Activated T-helper 1 cell treated with anti-CD3 and anti-CD28 coated beads, Interleukin-12 subunit alpha, Interleukin-12 subunit beta, Interleukin-2, Interleukin-4 antibody, amounts not matched to agents 30 ng/mL and 10 ng/mL and 1 ng/mL, durations not matched to agents 14 hours and 24 hours and 36 hours (primary cell): ENCODE measurements around the gene TEX51. TPM values are rescaled to one million over a fixed set of nuclear protein-coding genes. Genes with fewer than 3 reads are reported as not detected.

Experiments used
- DNase-seq: peaks from one replicate; pipeline ENCODE4 v3.0.0; 2021; ENCODE audit warnings: low spot score
- H3K27ac Mint-ChIP-seq: one replicate; pipeline ENCODE4 v1.8.0; 2021; ENCODE audit warnings: mild to moderate bottlenecking, mixed read lengths
- H3K27me3 Mint-ChIP-seq: one replicate; pipeline ENCODE4 v1.8.0; 2022; ENCODE audit warnings: mild to moderate bottlenecking, moderate library complexity, mixed read lengths; ENCODE audit not compliant: insufficient read depth
- H3K36me3 Mint-ChIP-seq: one replicate; pipeline ENCODE4 v1.8.0; 2021; ENCODE audit warnings: low read depth, mixed read lengths
- H3K4me1 Mint-ChIP-seq: one replicate; pipeline ENCODE4 v1.8.0; 2021; ENCODE audit warnings: low read depth, mixed read lengths
- H3K4me3 Mint-ChIP-seq: one replicate; pipeline ENCODE4 v1.8.0; 2021; ENCODE audit warnings: mild to moderate bottlenecking, moderate library complexity, mixed read lengths
- H3K9me3 Mint-ChIP-seq: one replicate; pipeline ENCODE4 v1.8.0; 2021; ENCODE audit warnings: mixed read lengths
- intact Hi-C: fragments of 100-400 bp; cut with micrococcal nuclease; formaldehyde crosslinking; loops from one replicate; pipeline ENCODE4 v1.15.1; 2024
- total RNA-seq: library from RNA; stranded (reverse); gene quantifications from 2 replicates; pipeline ENCODE4 v1.2.3, GENCODE V29; 2022

TEX51 gene
- total RNA-seq, 1 donor from 2014 or later, result not detected

GRCh38 chr2:126860385-126860784, 38.3 kb upstream of the TEX51 start:
- Mint-ChIP-seq H3K36me3 (no peaks in the 10 kb centered on the region), H3K27ac (no peak overlapping the region), H3K4me3 (no peak overlapping the region), H3K4me1 (no peaks in the 10 kb centered on the region), H3K9me3 (no peaks in the 10 kb centered on the region), H3K27me3 (peaks cover 2% of the 10 kb centered on the region)
- DNase-seq, result no peak
- intact Hi-C loops, result no loop called here

GRCh38 chr2:126862730-126863129, 36.0 kb upstream of the TEX51 start:
- peaks cover 2% of the 10 kb centered on the region for H3K27me3 Mint-ChIP-seq
- DNase-seq, result no peak
- H3K36me3 Mint-ChIP-seq, result no peaks in the 10 kb centered on the region
- no peak overlapping the region for H3K4me3 Mint-ChIP-seq
- H3K9me3 Mint-ChIP-seq, result no peaks in the 10 kb centered on the region
- intact Hi-C loops, result no loop called here
- H3K4me1 Mint-ChIP-seq, result no peaks in the 10 kb centered on the region
- H3K27ac Mint-ChIP-seq, result no peak overlapping the region

- intact Hi-C loops, result no loop called here
- Mint-ChIP-seq H3K27me3 (peaks cover 2% of the 10 kb centered on the region), H3K9me3 (no peaks in the 10 kb centered on the region), H3K36me3 (no peaks in the 10 kb centered on the region), H3K4me3 (no peak overlapping the region), H3K4me1 (no peaks in the 10 kb centered on the region), H3K27ac (no peak overlapping the region)
- no peak for DNase-seq
Measured at GRCh38 chr2:126863336-126864015, 35.2 kb upstream of the TEX51 start.

- DNase-seq, result no peak
- intact Hi-C loops, result no loop called here
- no peaks in the 10 kb centered on the region for H3K4me1 Mint-ChIP-seq
- H3K36me3 Mint-ChIP-seq, result no peaks in the 10 kb centered on the region
- peaks cover 2% of the 10 kb centered on the region for H3K27me3 Mint-ChIP-seq
- no peak overlapping the region for H3K27ac Mint-ChIP-seq
- no peak overlapping the region for H3K4me3 Mint-ChIP-seq
- H3K9me3 Mint-ChIP-seq, result no peaks in the 10 kb centered on the region
Measured at GRCh38 chr2:126864861-126865260, 33.8 kb upstream of the TEX51 start.

DNA sequence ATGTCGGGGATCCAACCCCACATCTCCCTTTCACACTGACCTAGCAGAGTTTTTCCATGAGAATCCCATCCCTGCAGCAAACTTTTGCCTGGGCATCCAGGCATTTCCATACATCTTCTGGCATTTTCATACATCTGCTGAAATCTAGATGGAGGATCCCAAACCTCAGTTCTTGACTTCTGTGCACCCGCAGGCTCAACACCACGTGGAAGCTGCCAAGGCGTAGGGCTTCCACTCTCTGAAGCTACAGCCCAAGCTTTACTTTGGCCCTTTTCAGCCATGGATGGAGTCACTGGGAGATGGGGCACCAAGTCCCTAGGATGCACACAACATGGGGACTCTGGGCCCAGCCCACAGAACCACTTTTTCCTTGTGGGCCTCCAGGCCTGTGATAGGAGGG, 32.2 kb upstream of the TEX51 start:
- H3K27ac Mint-ChIP-seq, result no peak overlapping the region
- intact Hi-C loops, result no loop called here

GRCh38 chr2:126874961-126875360, 23.7 kb upstream of the TEX51 start:
- no peak for DNase-seq
- no peaks in the 10 kb centered on the region for H3K27me3 Mint-ChIP-seq
- intact Hi-C loops, result no loop called here
- H3K4me3 Mint-ChIP-seq, result no peak overlapping the region
- peaks cover 7% of the 10 kb centered on the region for H3K9me3 Mint-ChIP-seq
- no peaks in the 10 kb centered on the region for H3K36me3 Mint-ChIP-seq
- H3K4me1 Mint-ChIP-seq, result no peaks in the 10 kb centered on the region
- H3K27ac Mint-ChIP-seq, result no peak overlapping the region

More for the DNA sequence above, 32.2 kb upstream of the TEX51 start:
- H3K27me3 Mint-ChIP-seq, result peaks cover 2% of the 10 kb centered on the region
- no peak for DNase-seq
- H3K4me3 Mint-ChIP-seq, result no peak overlapping the region
- no peaks in the 10 kb centered on the region for H3K36me3 Mint-ChIP-seq
- H3K4me1 Mint-ChIP-seq, result no peaks in the 10 kb centered on the region
- H3K9me3 Mint-ChIP-seq, result no peaks in the 10 kb centered on the region

DNA sequence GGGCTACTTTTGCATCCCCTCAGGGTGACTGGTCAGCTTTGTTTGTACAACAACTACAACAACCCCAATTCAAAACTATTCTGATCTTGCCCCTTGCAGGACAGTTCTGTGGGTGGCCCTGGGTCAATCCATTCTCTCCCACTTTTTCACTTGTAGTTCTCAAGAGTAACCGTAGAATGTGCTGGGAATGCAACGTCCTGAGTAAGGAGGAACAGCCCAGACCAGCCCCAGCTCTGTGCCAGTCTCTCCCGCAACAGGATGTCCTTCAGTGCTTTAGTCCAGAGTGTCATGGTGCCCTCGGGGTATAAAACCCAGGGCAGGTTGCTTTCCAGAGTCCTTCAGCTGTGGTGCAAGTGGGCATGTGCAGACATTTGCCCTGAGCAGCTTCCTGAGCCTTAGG, 22.1 kb upstream of the TEX51 start:
- intact Hi-C loops, result no loop called here
- Mint-ChIP-seq H3K4me3 (no peak overlapping the region), H3K27me3 (no peaks in the 10 kb centered on the region), H3K36me3 (no peaks in the 10 kb centered on the region), H3K4me1 (no peaks in the 10 kb centered on the region), H3K9me3 (peaks cover 7% of the 10 kb centered on the region), H3K27ac (no peak overlapping the region)
- no peak for DNase-seq

- no peaks in the 10 kb centered on the region for H3K36me3 Mint-ChIP-seq
- intact Hi-C loops, result no loop called here
- no peaks in the 10 kb centered on the region for H3K27me3 Mint-ChIP-seq
- no peak for DNase-seq
- H3K4me3 Mint-ChIP-seq, result no peak overlapping the region
- H3K4me1 Mint-ChIP-seq, result no peaks in the 10 kb centered on the region
- H3K9me3 Mint-ChIP-seq, result peaks cover 7% of the 10 kb centered on the region
- H3K27ac Mint-ChIP-seq, result no peak overlapping the region
Measured at GRCh38 chr2:126877041-126877440, 21.6 kb upstream of the TEX51 start.

GRCh38 chr2:126877861-126878565, 20.7 kb upstream of the TEX51 start:
- H3K27me3 Mint-ChIP-seq, result no peaks in the 10 kb centered on the region
- no peaks in the 10 kb centered on the region for H3K4me1 Mint-ChIP-seq
- intact Hi-C loops, result no loop called here
- peaks cover 7% of the 10 kb centered on the region for H3K9me3 Mint-ChIP-seq
- no peak overlapping the region for H3K27ac Mint-ChIP-seq
- no peak for DNase-seq
- no peak overlapping the region for H3K4me3 Mint-ChIP-seq
- no peaks in the 10 kb centered on the region for H3K36me3 Mint-ChIP-seq

- intact Hi-C loops, result no loop called here
- no peaks in the 10 kb centered on the region for H3K27me3 Mint-ChIP-seq
- peaks cover 7% of the 10 kb centered on the region for H3K9me3 Mint-ChIP-seq
- H3K27ac Mint-ChIP-seq, result no peak overlapping the region
- no peak for DNase-seq
- no peaks in the 10 kb centered on the region for H3K4me1 Mint-ChIP-seq
- no peaks in the 10 kb centered on the region for H3K36me3 Mint-ChIP-seq
- no peak overlapping the region for H3K4me3 Mint-ChIP-seq
Measured at GRCh38 chr2:126878601-126879000, 20.1 kb upstream of the TEX51 start.

DNA sequence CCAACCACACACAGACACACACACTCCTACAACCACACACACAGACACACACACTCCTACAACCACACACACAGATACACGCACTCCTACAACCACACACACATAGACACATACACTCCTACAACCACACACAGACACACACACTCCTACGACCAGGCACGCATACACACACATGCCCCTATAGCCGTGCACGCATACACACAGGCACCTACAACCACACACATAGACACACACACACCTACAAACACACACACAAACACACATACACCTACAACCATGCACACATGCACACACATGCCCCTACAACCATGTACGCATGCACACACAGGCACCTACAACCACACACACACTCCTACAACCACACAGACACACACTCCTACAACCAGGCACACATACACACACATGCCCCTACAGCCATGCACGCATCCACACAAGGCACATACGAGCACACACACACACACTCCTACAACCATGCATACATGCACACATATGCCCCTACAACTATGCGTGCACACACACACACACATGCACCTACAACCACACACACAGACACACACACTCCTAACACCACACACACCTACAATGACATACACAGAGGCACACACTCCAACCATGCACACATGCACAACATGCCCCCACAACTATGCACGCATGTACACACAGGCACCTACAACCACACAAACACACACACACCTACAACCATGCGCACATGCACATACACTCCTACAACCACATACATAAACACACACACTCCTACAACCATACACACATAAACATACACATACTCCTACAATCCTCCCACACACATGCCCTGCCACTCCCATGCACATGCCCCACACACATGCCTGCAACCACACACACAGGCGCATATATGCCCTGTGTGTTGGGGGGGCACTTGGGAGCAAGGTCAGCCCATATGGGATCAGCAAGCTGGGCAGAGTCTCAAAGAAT, 19.1 kb upstream of the TEX51 start:
- H3K27me3 Mint-ChIP-seq, result no peaks in the 10 kb centered on the region
- H3K4me3 Mint-ChIP-seq, result no peak overlapping the region
- H3K4me1 Mint-ChIP-seq, result no peaks in the 10 kb centered on the region
- no peak overlapping the region for H3K27ac Mint-ChIP-seq
- no peak for DNase-seq
- intact Hi-C loops, result no loop called here
- H3K36me3 Mint-ChIP-seq, result no peaks in the 10 kb centered on the region
- H3K9me3 Mint-ChIP-seq, result peaks cover 7% of the 10 kb centered on the region

GRCh38 chr2:126880324-126880723, 18.4 kb upstream of the TEX51 start:
- no peak overlapping the region for H3K27ac Mint-ChIP-seq
- intact Hi-C loops, result no loop called here
- H3K9me3 Mint-ChIP-seq, result peaks cover 5% of the 10 kb centered on the region
- no peaks in the 10 kb centered on the region for H3K4me1 Mint-ChIP-seq
- no peak for DNase-seq
- no peak overlapping the region for H3K4me3 Mint-ChIP-seq
- H3K27me3 Mint-ChIP-seq, result no peaks in the 10 kb centered on the region
- no peaks in the 10 kb centered on the region for H3K36me3 Mint-ChIP-seq

GRCh38 chr2:126880817-126881216, 17.9 kb upstream of the TEX51 start:
- no peaks in the 10 kb centered on the region for H3K27me3 Mint-ChIP-seq
- H3K36me3 Mint-ChIP-seq, result no peaks in the 10 kb centered on the region
- H3K4me3 Mint-ChIP-seq, result no peak overlapping the region
- intact Hi-C loops, result no loop called here
- H3K9me3 Mint-ChIP-seq, result peaks cover under 1% of the 10 kb centered on the region
- no peak for DNase-seq
- no peaks in the 10 kb centered on the region for H3K4me1 Mint-ChIP-seq
- no peak overlapping the region for H3K27ac Mint-ChIP-seq
